ENCODE measurements around the gene PRDX6.
"Not testable (repeated sequence)": the region's sequence is repeated elsewhere in the genome, so short reads cannot be mapped to it uniquely, and the experiment has no call there.

Gene PRDX6

DNA sequence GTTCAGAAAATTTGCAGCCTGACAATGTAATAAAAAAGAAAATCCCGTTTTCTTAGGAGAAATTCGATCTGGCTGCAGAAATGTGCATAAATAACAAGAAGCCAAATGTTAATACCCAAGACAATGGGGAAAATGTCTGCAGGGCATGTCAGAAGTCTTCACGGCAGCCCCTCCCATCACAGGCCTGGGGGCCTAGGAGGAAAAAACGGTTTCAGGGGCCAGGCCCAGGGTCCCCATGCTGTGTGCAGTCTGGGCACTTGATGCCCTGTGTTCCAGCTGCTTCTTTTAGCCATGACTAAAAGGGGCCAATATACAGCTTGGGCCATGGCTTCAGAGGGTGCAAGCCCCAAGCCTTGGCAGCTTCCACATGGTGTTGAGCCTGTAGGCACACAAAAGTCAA is 6.5 kb upstream of the PRDX6 start:
- DNase-seq = no peak

DNA sequence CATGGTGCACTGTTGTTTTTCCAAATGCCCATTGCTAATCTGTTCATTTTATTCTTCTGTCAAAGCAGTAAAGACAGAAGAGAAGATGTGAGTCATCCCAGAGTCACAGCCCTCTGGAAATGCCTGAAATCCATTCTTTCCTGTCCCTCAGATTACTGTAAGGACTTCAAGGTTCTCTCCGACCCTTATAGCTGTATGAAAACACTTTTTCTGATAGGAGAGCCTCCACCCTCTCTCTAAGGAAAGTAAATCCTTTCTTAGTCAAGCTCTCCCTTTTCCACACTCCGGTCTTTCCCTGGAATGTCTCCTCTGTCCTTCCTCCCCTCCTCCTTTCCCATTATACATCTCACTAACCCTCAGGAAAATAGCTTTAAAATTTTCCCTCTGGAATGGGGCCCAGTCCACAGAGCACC is 3.5 kb upstream of the PRDX6 start:
- DNase-seq = no peak

DNA sequence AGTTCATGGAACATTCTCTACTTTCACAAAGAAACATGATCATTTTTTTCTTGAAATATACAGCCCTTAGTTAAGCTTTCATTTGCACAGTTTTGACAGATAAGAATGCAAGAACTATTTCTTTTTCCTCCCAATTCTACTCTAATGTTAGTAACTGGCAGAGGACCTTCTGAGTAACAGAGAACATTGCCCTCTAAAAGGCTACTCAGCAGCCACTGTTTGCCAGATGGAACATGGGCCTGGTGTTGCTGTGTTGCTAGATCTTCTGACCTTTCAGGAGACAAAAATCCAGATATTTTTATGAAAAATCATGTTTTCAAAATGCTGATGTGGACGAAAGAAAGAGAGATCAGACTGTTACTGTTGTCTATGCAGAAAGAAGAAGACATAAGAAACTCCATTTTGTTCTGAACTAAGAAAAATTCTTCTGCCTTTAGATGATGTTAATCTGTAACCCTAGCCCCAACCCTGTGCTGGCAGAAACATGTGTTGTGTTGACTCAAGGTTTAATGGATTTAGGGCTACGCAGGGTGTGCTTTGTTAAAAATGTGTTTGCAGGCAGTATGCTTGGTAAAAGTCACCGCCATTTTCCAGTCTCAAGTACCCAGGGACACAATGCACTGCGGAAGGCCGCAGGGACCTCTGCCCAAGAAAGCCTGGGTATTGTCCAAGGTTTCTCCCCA is 2.9 kb upstream of the PRDX6 start:
- no peak for DNase-seq

DNA sequence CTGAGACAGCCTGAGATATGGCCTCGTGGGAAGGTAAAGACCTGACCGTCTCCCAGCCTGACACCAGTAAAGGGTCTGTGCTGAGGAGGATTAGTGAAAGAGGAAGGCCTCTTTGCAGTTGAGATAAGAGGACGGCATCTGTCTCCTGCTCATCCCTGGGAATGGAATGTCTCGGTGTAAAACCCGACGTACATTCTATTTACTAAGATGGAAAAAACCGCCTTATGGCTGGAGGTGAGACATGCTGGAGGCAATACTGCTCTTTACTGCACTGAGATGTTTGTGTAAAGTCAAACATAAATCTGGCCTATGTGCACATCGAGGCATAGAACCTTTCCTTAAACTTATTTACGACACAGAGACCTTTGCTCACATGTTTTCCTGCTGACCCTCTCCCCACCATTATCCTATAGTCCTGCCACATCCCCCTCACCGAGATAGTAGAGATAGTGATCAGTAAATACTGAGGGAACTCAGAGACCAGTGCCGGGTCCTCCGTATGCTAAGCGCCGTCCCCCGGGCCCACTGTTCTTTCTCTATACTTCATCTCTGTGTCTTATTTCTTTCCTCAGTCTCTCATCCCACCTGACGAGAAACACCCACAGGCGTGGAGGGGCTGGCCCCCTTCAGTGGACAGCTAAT is 2.2 kb upstream of the PRDX6 start:
- DNase-seq = not testable (repeated sequence)

DNA sequence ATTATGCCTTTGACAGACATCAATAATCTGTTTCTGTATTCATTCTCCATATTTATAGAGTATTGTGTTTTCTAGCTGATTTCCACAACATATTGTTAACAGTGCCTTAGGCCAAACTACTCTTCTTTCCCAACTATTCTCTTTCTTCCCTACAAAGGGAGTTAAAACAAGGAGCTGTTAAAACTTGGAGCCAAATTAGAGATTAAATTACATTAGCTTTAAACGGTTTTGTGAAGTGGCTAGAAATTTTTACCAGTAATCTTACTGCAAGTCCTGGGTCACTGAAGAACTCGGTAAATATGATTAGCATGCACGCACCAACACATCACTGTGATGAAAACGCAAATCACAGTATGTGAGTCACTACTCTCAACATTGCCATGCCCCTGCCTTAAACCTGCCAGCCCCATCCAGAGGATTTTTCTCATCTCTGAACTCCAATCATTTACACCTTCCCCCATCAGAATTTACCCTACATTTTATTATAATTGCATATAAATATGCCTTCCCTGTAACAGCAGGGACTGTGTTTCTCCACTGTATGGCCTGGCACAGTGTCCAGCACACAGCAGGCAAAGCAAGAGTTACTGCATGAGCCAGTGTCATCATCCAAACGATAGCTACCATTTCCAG is 1.5 kb upstream of the PRDX6 start:
- DNase-seq = no peak

DNA sequence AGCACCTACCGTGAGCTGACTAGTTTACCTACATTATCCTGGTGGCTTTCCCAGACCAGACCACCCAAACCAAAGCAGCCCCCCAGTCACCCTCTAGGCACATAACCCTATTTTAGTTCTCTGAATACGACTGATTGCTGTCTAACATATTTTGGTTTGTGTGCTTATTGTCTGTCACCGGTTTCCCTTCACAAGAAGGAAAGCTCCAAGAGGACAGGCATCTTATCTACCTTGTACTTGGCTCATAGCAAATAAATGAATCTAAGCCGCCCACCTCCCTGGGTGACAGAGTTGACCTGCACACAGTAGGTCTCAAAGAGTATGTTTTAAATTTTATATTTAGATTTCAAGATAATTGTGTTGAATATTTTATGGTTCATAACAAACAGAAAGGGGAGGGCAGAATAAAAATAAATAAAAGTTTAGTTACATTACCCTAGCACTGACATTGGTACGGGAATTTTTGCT is 904 bp upstream of the PRDX6 start:
- no peak for DNase-seq

DNA sequence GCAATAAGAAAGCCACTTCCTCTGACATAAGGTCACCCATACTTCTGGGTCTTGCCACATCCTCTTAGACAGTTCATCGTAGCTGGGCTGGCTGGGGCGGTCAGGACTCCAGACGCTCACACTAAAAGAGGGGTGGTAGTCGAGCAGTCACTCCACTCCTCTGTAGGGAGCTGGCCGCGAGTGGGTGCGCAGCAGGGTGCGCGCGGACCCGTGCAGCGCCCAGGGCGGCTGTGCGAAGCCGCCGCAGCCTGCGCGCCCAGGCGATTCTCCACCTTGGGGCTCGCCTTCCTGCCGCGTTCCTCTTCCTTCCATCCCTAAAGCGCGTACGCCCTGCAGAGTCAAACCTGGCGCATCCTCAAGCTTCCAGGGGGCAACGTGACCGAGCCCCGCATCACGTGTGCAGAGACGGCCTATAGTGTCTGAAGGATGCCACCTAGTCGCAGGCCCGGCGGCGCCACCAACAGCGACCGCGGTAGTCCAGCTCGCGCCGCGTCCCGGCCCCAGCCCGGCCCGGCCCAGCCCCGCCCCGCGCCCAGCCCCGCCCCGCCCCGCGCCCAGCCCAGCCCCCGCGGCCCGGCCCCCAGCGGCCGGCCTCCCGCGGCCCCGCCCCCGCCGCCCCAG is 360 bp upstream of the PRDX6 start:
- DNase-seq = peak; percentile 91

DNA sequence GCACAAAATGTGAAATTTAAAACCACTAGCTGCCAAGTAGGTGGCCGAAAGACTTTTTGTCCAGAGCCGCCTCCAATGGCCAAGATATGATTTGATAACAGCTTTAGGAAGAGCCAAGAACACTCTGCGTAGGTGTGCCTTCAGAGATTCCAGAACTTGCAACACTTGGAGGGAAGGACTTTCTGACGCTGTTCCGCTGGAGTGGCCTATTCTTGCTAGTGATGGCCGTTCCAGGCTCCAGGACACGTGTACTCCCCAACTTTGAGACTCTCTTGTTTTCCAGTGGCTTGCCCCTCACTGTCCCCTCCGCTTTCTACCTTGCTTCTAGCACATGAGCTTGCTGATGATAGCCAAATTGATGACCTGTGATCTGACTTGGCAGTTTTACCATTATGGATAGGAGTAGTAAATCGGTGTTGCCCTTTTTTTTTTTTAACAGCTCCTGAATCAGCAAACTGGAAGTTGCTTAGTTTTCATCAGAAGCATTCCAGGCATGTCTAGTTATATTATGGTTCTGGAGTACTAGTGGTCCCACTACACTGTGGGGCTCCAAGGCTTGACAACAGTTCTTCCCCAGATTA is 1.0 kb downstream of the PRDX6 start:
- DNase-seq = peak; percentile 49

DNA sequence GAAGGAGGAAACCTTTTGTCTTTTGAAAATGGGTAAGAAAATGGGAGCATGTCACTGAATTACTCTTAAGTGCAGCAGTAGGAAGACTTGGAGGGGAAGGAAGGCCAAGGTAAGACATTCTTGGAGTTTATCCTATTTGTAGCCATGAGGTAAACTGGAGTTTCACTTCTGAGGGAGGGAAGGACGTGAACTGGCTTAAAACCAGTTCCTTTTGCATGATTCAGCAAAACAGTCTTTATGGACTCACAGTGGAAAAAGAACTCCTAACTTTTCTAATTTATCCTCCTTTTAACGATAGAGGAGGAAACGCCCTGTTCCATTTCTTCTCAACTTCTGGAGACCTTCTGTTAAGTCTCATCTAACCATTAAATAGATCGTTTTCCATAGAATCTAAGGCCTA is 2.5 kb downstream of the PRDX6 start:
- DNase-seq = no peak

DNA sequence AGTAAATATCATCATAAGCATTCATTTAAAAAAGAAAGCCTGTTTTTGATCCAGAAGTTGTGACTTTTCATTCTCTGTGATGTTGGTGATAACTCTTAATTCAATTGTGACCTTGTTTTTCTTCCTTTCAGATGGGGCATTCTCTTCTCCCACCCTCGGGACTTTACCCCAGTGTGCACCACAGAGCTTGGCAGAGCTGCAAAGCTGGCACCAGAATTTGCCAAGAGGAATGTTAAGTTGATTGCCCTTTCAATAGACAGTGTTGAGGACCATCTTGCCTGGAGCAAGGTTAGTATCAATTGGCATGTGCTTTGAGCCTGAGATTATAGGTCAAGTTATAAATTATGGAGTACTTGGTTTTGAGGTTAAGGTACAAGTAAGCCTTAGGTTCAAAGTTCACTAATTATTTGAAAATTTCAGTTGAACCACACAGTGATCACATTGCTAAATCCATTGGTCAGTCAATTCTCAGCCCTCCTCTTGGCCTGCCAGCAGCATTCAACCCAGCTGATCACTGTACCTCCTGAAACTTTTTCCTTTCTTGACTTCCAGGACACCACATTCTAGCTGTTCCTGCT is 4.1 kb downstream of the PRDX6 start:
- no peak for DNase-seq

DNA sequence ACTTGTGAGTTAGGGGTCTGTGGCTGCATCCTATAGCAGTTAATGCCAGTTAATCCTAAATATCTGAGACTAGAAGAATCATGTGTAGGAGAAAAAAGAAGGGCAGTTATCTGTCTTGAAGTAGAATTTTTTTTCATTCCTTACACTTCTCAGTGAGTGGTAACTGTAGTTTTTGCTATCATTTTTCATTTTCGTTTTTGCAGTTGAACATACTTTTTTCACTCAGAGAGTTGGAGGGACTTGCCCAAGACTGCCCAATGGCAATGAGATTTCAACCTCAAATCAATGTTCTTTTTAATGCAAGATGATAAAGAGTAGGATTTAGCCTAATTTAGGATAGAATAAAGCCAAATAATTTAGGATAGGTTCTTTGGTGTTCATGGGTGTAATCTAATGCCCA is 5.5 kb downstream of the PRDX6 start:
- no peak for DNase-seq

DNA sequence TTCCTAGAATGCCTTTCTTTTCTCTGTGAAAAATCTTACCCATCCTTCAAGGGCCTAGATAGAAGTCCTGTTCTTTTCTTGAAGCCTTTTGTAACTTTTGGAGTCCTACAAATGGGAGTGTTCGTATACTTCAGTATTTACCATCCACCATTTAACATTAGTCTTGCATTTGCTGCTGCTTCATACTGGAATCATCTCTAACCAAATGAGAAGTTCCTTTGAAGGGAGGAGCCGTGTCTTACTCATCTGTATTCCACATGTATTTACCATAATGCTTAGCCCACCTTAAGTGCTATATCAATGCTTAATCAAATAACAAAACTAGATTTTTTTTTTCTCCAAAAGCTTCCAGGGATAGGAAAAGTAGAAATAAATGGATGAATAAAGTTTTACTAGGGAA is 7.1 kb downstream of the PRDX6 start:
- DNase-seq = no peak

DNA sequence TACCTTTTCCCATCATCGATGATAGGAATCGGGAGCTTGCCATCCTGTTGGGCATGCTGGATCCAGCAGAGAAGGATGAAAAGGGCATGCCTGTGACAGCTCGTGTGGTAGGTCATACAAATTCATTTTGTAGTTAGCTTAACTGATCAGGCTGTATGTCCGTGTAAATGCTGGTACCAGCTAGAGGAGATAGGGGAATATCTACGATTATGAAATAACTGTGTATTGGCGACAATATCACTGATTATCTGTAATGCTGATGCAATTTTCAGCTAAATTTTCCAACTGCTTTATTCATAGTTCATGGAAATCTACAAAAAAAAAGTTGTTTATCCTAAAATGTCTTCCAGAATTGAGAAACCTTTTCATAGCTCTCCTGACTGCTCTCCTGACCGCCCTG is 8.3 kb downstream of the PRDX6 start:
- no peak for DNase-seq

DNA sequence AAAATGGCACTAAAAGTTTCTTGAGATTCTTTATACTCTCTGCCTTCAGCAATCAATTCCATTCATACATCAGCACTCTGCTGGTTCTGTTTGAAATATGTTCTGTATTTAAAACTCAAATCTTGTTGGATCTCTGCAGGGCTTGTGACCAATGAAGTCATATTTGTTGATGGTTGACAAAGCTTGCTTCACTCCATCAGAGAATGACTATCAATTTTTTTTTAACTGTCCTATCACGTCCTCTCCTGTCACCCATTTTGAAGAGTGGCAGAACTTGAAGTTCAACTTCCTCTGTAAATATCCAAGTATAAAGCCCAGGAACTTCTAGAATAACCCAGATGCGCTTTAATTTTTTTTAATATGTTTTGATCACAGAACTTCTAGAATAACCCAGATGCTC is 10.9 kb downstream of the PRDX6 start:
- DNase-seq = no peak

DNA sequence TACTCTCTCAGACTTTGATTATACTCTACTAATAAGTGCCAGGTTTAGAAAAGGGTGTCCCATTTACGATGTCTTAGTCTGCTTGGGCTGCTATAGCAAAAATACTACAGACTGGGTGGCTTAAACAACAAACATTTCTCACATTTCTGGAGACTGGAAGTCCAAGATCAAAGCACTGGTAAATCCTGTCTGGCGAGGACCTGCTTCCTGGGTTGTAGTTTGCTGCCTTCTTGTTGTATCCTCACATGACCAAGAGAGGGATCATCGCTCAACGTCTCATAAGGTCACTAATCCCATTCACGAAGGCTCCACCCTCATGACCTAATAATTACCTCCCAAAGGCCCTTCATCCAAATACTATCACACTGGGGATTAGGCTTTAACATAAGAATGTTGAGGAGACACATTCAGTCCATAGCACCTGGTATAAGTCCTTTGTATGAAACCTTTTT is 12.0 kb downstream of the PRDX6 start:
- DNase-seq = no peak

DNA sequence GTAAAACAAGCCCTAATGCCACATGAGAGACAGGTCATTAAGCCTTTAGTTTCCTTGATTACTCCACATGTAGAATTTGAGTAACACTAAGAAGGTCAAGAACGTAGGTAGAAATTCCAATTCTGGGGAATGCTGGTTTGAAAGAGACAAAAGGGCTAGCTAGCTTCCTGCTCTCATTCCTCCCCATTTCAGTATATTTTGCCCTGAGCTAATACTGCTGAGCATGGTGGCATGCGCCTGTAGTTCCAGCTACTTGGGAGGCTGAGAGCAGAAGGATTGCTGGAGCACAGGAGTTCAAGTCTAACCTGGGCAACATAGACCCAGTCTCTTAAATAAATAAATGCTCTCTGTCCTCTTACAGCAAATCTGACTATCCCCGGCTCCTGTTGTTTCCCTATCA is 12.8 kb downstream of the PRDX6 start:
- DNase-seq = no peak

DNA sequence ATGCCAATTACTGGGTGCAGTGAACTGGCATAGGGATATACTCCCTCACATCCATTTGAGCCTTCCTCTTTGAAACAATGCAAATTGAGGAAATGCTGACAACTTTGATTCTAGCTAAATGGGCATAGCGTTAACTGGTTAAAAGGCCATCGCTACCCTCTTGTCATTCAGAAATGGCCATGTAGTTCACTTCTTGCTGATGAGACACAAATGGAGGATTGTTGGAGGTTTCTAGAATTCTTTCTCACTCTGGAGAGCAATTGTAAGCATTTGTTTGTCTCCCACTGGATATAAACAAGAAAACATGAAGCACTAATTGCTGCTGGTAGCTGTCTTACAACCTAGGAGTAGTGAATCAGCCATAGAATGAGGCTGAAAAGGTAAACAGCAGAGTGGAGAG is 14.4 kb downstream of the PRDX6 start:
- no peak for DNase-seq

DNA sequence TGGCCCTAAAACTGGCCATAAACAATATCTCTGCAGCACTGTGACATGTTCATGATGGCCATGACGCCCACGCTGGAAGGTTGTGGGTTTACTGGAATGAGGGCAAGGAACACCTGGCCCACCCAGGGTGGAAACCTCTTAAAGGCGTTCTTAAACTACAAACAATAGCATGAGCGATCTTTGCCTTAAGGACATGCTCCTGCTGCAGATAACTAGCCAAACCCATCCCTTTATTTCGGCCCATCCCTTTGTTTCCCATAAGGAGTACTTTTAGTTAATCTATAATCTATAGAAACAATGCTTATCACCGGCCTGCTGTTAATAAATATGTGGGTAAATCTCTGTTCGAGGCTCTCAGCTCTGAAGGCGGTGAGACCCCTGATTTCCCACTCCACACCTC is 16.0 kb downstream of the PRDX6 start:
- not testable (repeated sequence) for DNase-seq

DNA sequence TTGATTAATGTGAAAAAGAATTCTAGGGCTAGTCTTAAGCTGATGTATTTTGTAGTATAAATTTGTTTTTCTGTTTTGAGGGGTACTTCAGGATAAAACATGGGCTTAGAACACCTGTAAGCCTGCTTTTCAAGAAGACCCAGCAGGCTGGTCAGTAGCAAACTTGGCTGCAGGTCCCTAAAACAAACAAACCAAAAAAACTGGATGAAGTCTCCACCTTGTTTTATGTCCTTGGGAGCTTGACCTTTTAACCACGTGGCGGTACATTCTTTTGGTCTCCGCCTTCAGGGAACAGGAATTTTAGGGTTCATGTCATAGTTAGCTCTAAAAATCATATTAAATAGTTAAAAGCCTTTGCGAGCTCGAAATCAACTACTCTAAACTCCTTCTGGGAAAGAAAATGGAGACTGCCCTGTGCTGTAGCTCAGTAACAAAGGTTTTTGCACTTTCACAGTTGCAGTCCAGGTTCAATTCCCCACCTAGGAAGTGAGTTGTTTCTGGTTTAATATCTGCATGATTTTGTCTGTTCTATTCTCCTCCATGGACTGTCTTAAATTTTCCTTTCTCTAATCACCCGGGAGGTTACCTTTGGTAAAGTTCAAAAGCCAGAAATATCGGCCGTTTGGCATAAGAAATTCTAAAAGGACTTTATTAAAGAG is 18.6 kb downstream of the PRDX6 start:
- no peak for DNase-seq

DNA sequence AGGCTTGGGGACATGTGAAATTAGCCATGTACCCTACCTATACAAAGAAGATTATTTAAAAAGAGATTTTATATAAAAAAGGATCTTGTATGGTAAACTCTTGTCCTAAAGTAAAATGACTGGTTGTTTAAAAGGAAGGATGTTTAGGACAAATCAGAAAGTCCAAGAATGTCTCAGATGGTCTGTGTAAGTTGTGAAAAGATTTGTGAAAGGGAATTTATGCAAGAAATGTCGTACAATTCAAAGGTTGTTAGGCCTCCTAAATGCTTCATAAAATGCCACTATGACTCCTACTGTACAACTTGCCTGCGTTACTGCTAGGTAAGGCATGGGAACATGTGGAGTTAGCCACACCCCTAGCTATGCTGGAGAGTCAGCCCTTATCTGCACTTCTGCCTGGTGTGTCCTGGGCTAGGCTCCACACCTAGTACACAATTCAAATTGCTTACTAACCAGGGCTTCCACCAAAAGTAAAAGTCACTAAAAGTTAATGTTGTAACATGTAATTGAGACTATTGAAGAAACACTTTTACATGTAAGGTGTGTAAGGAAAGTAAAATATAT is 19.7 kb downstream of the PRDX6 start:
- DNase-seq = no peak

DNA sequence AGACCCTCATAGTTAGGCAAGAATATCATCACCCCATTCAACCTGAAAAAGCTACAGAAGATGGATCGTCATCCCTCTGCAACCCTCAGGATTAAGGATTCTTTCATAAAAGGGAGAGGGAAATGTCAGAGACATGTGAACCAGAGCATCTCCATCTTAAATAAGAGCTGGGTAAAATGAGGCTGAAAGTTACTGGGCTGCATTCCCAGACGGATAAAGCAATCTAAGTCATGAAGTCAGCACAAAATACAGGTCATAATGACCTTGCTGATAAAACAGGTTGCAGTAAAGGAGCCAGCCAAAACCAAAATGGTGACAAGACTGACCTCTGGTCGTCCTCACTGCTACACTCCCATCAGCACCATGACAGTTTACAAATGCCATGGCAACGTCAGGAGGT is 22.6 kb downstream of the PRDX6 start:
- no peak for DNase-seq

DNA sequence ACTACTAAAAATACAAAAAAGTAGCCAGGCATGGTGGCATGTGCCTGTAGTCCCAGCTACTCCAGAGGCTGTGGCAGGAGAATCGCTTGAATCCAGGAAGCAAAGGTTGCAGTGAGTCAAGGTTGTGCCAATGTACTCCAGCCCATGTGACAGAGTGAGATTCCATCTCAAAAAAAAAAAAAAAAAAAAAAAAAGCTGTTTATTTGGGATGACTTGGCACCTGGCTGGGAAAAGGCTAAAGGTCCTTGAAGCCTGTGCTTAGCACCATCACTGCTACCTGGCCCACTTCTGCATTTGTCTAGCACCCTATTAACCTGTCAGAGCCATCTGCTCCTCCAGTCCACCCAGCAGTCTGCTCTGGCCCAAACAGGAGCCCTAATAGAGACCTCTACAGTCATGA is 25.0 kb downstream of the PRDX6 start:
- DNase-seq = no peak

All from NCI-H510A treated with DMSO at 0.1 percent for 48 hours (cell line).